Measurements from ENCODE around the gene FOXP2.
"Not testable (repeated sequence)": the region's sequence is repeated elsewhere in the genome, so short reads cannot be mapped to it uniquely, and the experiment has no call there.

FOXP2 gene

DNA sequence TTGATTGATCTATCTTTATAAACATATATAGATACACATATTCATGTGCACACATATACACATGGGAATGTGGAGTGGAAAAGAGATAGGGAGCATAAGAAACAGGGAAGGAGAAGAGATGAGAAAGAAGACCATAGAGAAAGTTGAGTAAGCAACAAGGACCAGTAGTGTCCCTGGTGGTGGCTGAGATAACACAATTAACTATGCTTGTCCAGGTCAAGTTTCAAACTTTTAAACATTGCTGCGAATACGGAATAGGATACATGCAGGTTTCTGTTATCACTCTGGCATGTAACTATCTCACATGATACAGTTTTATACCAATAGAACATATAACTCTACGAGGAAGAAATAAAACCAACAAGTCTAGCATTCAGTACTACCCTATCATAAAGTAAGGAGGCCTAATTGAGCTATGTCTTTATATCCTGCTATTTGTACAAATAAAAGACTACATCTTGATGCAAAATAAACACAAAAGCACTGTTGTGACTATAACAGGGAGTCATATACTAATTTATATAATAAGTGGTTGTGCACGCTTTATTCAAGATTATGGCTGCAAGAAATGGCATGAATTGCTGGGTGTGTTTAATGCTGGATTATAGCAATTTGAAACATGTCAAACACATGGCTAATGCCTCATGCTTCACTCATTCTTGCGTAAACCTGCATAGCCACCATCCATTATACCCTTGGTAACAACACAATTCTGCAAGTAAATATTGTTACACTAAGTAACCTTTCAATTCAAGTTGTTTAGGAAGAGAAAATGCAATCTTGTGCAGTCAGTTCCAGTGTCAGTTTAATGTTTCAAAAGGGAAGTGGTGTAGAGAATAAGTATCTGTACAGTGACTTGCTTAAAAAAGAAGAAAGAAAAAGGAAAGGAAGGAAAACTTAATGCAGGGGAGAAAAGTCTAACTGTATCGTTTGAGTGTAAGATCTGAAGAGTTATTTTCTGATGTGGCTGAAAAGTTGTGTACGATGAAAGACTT, 8.2 kb downstream of the FOXP2 start:
- no peak for DNase-seq (ENCODE audit: low read depth, low spot score)

DNA sequence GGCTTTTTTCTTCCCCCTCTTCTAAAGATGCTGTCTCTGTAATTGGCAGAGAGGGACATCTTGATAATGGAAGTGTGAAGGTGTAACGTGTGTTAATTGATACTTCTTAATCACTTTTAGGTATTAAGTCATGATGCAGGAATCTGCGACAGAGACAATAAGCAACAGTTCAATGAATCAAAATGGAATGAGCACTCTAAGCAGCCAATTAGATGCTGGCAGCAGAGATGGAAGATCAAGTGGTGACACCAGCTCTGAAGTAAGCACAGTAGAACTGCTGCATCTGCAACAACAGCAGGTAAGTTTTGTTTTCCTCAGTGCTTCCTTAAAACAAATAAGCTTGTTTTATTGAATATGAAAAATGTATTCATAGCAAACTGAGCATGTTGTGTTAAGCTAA, 11.8 kb downstream of the FOXP2 start:
- no peak for DNase-seq (ENCODE audit: low read depth, low spot score)

DNA sequence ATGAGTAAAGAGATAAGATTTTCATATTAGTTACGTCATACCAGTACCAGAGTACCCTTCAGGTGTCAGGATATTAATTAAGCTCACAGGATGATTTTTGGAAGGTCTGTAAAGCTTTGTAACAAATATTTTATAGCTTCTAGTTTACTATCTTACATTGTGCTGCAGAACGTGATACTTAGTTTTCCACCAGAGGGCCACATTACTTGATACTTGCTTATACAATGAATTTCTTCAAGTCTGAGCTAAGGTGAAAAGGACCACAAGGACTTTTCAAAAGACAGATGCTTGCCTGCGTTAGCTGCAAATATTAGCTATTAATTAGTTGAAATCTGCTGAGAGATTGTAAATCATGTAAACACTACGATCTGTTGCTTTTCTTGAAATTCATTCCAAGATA, 12.2 kb downstream of the FOXP2 start:
- no peak for DNase-seq (ENCODE audit: low read depth, low spot score)

DNA sequence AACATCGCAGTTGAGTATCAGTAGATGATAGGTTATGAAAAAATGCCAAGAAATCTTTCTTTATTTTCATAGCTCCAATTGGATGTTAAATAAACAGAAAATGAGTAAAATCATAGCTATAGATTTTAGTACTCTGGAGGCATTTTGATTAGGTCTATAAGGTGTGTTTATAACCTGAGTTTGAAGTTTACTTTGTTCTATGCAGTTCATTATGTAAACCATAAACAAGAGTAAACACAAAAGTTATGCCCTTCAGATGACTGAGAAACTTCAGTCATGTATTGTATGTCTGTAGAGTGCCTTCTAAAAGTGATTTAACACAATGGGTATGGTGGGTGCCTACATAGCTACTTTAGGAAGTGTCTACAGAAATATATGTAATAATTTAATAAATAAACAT, 13.6 kb downstream of the FOXP2 start:
- DNase-seq (ENCODE audit: low read depth, low spot score) = no peak

DNA sequence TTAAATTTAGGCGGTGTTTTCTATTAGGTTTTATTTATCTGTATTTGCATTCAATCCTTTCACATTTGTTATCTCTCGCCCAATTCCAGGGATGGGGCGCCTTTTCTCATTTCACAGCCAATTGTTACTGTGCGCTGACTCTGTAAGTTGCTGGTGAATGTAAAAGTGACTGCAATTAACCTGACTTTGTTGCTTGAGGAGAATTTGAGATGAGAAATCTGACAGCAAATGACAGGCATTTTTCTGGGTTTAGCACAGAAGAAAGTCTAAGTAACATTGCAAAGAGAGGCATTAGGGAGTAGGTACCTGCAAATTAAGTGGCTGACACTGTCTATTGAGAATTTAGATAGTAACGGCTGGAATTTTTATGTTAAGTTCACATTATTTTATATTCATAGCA, 16.6 kb downstream of the FOXP2 start:
- no peak for DNase-seq (ENCODE audit: low read depth, low spot score)

DNA sequence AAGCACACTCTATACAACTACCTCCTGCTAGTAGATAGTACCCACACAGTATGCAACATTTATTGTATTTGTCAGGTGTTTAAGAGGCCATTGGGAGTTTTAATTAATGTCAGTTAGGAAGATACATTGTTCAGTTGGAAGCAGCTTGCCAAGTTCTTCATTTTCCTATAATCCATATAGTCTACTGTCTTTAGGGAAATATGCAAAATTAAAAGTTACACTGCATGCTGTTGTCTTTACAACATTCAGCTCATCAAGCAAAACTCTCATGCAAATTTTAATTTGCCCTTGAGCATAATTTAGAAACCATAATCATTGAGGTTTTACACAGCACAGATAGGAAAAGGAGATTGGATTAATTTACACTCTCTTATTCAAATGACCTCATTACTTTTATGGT, 17.4 kb downstream of the FOXP2 start:
- DNase-seq (ENCODE audit: low read depth, low spot score) = no peak

DNA sequence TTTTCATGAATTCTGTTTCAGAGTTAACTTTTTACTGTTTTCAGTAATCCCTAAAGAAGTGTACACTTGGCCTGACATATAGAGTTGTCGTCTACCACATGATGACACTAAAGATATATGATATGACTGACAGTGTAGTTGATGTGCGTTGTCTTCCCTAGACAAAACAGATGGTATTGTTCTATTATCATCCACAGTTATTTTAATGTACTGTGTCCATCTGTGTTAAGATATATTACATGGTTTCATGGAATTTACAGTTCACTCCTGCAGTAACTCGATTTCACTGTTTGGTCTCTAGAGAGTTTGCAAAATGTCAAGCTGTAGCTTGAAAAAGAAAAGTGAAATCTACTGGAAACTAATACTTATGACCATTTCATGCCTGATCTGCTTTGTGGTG, 18.1 kb downstream of the FOXP2 start:
- DNase-seq (ENCODE audit: low read depth, low spot score) = no peak

DNA sequence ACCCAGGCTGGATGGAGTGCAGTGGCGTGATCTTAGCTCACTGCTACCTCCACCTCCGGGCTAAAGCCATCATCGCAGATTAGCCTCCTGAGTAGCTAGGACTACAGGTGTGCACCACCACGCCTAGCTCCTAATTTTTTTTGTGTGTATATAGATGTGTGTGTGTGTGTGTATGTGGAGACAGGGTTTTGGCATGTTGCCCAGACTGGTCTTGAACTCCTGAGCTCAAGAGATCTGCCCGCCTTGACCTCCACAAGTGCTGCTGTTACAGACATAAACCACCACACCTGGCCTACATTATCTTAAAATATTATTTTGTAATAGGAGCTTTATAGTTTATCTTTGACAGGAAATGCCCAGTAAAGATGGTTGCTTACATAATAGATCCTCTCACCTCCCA, 25.0 kb downstream of the FOXP2 start:
- DNase-seq (ENCODE audit: low read depth, low spot score) = no peak

DNA sequence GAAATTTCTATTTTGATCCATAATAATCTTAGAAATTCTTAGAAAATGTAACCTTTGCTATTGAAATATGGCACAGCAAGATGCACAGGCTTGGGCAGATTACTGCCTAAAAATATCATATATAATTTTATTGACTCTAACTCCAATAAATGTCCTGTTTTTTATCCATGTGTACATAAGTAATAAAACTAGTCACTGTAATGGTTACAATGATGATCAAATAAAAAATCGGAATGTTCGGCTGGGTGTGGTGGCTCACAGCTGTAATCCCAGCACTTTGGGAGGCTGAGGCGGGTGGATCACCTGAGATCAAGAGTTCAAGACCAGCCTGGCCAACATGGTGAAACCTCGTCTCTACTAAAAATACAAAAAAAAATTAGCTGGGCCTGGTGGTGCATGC, 26.3 kb downstream of the FOXP2 start:
- not testable (repeated sequence) for DNase-seq (ENCODE audit: low read depth, low spot score)

DNA sequence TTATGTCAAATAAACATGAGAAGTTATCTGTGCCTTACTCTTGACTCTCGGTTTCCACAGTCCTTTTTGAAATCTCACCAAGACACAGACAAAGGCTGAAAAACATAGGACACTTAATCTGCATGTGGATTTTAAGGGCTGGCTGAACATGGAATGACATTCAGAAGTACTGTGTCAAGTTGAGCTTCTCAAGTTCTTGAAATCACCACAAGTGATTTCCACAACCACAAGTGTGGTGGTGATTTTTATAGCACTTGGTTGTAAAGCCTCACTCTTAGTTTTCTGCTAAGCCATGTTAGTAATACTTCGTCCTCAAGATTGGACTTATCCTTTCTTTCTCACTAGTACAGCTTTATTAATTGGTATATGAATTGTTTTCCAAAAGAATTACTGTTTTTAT, 29.6 kb downstream of the FOXP2 start:
- no peak for DNase-seq (ENCODE audit: low read depth, low spot score)

DNA sequence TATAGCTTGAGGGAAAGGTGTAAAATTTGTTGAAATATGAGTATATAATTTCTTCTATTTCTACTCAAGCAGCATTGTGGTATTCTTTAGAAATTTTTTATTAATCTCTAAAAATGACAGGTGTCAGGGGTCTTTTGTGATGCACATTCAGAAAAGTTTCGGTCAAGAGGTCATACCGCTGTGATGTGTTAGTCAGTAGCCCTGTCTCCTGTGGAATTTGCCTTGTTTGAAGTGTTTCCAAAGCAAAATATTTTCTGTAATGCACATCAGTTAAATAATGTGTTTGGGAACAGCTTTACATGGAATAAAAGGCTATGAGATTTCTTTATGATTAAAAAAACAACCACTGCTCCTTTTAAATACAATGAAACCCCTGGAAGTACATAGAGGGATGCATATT, 35.8 kb downstream of the FOXP2 start:
- DNase-seq (ENCODE audit: low read depth, low spot score) = no peak

DNA sequence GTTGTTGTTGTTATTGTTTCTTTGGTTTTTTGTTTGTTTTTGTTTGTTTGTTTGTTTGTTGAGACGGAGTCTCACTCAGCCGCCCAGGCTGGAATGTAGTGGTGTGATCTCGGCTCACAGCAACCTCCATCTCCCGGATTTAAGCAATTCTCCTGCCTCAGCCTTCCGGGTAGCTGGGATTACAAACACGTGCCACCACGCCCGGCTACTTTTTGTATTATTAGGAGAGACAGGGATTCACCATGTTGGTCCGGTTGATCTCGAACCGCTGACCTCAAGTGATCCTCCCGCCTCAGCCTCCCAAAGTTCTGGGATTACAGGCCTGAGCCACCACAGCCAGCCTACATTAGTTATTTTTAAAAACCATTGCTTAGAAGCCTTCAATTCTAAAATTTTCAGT, 45.0 kb downstream of the FOXP2 start:
- no peak for DNase-seq (ENCODE audit: low read depth, low spot score)

DNA sequence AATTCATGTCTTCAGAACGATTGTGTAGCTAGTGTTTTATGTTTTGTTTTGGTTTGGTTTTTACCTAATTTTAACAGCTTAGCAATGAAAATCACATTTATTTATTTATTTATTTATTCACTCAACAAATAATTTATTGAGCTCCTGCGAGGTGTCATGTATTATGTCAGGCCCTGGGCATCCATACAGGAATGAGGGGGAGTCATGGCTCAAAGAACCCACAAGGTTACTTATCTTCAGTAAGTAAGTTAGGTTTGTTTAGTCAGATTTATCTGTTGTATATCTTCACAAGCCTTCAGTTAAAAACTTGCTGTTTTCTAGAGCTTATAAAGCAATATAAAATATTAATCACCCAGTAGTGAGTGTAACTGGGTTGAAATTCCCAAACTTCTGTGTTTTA, 45.4 kb downstream of the FOXP2 start:
- DNase-seq (ENCODE audit: low read depth, low spot score) = no peak

DNA sequence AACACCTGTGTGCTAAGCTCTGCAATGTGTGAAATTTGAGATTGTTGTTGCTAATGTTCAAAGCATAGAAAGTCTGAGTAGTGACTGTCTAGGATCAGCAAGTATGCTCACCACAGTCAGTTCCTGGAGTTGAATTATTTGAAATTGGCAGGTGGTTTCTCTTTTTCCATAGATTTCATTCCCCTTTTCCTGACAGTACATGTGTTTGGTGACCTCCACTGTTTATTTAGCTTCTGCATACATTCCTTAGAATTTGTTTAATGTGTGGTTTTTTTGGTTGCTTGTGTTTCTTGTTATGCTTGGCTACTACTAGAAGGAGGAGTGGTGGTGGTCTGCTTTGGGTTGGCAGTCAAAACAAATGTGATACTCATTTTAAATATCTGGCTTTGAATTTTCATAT, 52.3 kb downstream of the FOXP2 start:
- DNase-seq (ENCODE audit: low read depth, low spot score) = no peak

DNA sequence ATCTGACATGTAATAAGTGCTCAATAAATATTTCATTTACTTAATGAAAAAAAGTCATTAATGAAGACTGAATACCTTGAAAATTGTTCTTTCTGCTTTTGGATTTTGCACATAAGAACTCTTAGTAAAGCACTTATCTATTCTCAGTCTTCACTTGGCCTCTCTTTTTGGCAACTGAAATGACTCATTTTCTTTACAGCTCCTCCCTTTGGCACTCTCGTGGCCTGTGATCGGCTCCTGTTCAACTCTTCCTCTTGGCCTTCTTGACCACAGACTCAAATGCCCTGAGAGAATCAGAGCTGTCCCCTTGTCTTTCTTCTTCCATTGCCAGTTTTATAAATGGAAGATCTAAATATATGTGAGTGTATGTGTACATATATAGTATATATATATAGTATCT, 54.2 kb downstream of the FOXP2 start:
- no peak for DNase-seq (ENCODE audit: low read depth, low spot score)

DNA sequence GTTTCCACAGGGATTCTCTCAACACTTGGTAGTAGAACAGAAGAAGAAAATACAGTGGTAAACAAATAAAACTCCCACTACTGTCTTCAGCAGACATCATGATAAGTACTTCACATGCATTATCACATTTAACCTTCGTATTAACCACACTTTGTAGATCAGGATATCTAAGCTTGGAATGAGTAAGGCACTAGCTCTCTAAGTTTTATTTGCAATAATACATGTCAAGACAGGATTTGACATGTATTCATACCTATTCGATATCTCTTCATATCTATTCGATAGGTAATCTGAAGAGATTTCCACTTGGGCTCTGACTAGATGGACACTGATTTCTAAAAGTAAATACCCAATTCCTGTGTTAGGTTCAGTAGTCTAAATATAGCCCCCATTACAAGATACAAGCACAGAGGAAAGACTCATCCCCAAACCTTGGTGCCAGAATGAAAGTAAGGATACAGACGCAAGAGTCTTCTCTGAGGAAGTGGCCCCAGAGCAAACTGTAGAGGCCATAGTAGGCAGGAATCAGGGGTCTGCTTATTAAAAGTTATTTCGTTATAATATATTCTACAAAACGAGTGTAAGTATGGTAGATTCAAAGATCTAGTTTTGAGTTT, 58.4 kb downstream of the FOXP2 start:
- no peak for DNase-seq (ENCODE audit: low read depth, low spot score)

DNA sequence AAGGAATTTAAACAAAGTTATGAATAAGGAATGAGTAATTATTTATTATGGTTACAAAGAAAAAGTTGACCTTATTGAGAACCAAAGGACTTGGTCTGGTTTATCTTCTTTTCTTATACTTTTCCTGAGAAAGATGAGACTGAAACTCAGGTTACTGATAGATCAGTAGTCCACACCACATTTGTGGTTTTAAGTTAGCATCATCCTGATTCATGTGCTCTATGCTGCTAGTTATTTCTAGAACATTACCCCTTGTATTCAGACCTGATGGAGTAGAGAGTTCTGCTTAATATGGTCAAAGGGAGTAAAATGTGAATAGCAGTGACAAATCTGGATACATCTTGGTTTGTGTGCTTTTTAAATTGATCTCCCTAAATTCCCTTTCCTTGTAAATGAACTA, 63.8 kb downstream of the FOXP2 start:
- DNase-seq (ENCODE audit: low read depth, low spot score) = no peak

DNA sequence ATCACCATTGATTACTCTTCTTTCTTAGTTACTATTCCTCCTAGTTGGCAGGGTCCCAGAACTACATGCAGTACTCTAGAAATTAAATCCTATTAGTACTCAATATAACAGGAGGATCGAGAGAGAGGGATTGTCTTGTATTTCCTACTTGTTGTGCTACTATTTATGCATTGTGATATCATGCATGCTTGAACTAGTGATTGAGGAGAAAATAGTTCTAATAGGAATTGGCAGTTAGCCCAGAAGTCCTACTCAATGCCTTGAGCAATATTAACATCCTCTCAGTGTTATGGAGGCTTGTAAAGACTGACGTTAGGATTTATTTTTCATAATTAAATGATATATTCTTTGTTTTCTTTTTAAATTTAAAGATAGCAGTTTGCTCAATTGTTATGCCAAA, 67.4 kb downstream of the FOXP2 start:
- no peak for DNase-seq (ENCODE audit: low read depth, low spot score)

DNA sequence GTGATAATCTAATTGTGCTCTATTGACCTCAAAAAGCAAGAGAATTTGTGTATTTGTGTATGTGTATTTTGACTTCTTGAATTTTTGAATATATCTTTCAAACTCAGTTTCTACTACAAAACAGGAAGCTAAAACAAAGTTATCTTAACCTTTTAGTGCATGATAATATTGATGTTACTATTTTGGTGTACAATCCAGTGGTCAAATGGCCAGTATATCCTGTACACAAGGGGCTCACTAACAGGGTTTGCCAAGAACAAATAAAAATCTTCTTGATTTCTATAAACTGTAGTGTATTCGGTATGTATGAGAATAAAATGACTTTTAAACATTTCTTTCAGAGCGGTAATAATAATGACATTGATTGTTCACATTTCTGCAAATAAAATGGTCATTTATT, 69.6 kb downstream of the FOXP2 start:
- no peak for DNase-seq (ENCODE audit: low read depth, low spot score)

DNA sequence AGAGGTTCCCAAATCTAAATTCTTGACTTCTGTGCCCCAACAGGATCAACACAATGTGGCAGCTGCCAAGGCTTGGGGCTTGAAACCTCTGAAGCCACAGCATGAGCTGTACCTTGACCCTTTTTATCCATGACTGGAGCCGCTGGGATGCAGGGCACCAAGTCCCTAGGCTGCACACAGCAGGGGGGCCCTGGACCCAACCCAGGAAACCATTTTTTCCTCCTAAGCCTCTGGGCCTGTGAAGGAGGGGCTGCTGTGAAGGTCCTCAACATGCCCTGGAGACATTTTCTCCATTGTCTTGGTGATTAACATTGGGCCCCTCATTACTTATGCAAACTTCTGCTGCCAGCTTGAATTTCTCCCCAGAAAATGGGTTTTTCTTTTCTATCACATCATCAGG, 72.6 kb downstream of the FOXP2 start:
- DNase-seq (ENCODE audit: low read depth, low spot score) = no peak

DNA sequence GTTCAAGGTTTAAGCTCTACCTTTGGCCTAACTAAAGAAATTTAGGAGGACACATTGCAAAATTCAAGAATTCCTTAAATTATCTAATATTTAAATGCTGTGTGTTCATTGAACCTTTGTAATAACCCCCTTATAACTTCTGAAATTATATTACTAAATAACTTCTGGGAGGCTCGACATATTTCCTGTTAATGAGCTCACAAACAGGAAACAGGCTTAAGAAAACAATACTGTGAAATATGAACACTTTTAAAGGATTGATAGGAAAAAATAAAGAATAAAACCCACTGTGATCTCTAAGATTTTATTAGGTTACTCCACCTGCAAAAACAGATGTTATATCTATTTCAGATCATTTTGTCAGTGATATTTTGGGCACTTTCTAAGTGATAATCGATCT, 74.1 kb downstream of the FOXP2 start:
- no peak for DNase-seq (ENCODE audit: low read depth, low spot score)

DNA sequence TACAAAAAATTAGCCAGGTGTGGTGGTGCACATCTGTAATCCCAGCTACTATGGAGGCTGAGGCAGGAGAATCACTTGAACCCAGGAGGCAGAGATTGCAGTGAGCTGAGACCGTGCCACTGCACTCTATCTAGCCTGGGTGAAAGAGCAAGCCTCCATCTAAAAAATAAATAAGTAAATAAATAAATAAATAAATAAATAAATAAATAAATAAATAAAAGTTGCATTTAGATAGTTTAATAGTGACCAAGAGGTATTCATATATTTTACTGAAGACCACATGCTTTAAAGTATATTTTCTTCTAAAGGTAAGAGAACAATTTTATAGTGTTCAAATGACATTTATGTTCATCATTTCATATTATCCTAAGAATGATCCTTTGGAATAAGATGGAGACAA, 82.9 kb downstream of the FOXP2 start:
- DNase-seq (ENCODE audit: low read depth, low spot score) = not testable (repeated sequence)

Data from activated naive CD8-positive, alpha-beta T cell treated with anti-CD3 and anti-CD28 coated beads, Interleukin-2, amount 50 U/mL, for 16 hours (primary cell).